GM23338 (cell line): Measurements from ENCODE around the gene LRTM1. TPM values are rescaled to one million over a fixed set of nuclear protein-coding genes. Genes with fewer than 3 reads are reported as not detected.

Source experiments
- ATAC-seq: fragments of 200-7000 bp; cut with Tn5 transposase; 3 replicates; pipeline ENCODE4 v1.9.1; 2020
- DNase-seq: peaks from one replicate; pipeline ENCODE4 v3.0.0-alpha.2; 2015; ENCODE audit warnings: low spot score
- H2AFZ ChIP-seq: fragments of 200-600 bp; sonication (generic); 2 replicates; pipeline ENCODE4 v1.8.0; 2016; ENCODE audit warnings: antibody characterized with exemption, mild to moderate bottlenecking, moderate library complexity
- H3F3A ChIP-seq: fragments of 200-600 bp; sonication (generic); replicated peaks from 2 replicates; pipeline ENCODE4 v1.8.0; 2017; ENCODE audit warnings: antibody characterized with exemption, mixed run types, low read depth
- H3K27ac ChIP-seq: fragments of 200-600 bp; sonication (generic); 2 replicates; pipeline ENCODE4 v1.6.1; 2016; ENCODE audit warnings: low read depth
- H3K27me3 ChIP-seq: fragments of 200-600 bp; sonication (generic); 2 replicates; pipeline ENCODE4 v1.8.0; 2016; ENCODE audit warnings: mild to moderate bottlenecking, mixed run types, moderate library complexity; ENCODE audit not compliant: insufficient read depth
- H3K36me3 ChIP-seq: fragments of 200-600 bp; sonication (generic); 2 replicates; pipeline ENCODE4 v1.8.0; 2016; ENCODE audit warnings: mild to moderate bottlenecking; ENCODE audit not compliant: insufficient read depth
- H3K4me1 ChIP-seq: fragments of 200-600 bp; sonication (generic); 2 replicates; pipeline ENCODE4 v1.8.0; 2016; ENCODE audit warnings: mild to moderate bottlenecking, moderate library complexity; ENCODE audit not compliant: insufficient read depth
- H3K4me2 ChIP-seq: fragments of 200-600 bp; sonication (generic); 2 replicates; pipeline ENCODE4 v1.7.1; 2017; ENCODE audit warnings: mixed run types
- H3K4me3 ChIP-seq: fragments of 200-600 bp; sonication (generic); 2 replicates; pipeline ENCODE4 v1.6.1; 2016; ENCODE audit warnings: mixed run types
- H3K79me2 ChIP-seq: fragments of 200-600 bp; sonication (generic); replicated peaks from 2 replicates; pipeline ENCODE4 v1.8.0; 2017; ENCODE audit warnings: mild to moderate bottlenecking; ENCODE audit not compliant: insufficient read depth
- H3K9me2 ChIP-seq: fragments of 200-600 bp; sonication (generic); 2 replicates; pipeline ENCODE4 v1.8.0; 2017; ENCODE audit not compliant: insufficient read depth
- H4K20me1 ChIP-seq: fragments of 200-600 bp; sonication (generic); replicated peaks from 2 replicates; pipeline ENCODE4 v1.8.0; 2017; ENCODE audit warnings: mild to moderate bottlenecking; ENCODE audit not compliant: insufficient read depth
- H3K27ac Mint-ChIP-seq: 2 replicates; pipeline ENCODE4 v1.8.0; 2020; ENCODE audit warnings: inconsistent platforms, mild to moderate bottlenecking, moderate library complexity, mixed read lengths
- H3K27me3 Mint-ChIP-seq: 3 replicates; pipeline ENCODE4 v1.8.0; 2022; ENCODE audit warnings: low read depth, mild to moderate bottlenecking, moderate library complexity, mixed read lengths, inconsistent platforms; ENCODE audit not compliant: insufficient read depth, poor library complexity
- H3K36me3 Mint-ChIP-seq: 3 replicates; pipeline ENCODE4 v1.8.0; 2021; ENCODE audit warnings: low read depth, mild to moderate bottlenecking, inconsistent platforms, moderate library complexity, mixed read lengths
- H3K4me1 Mint-ChIP-seq: 3 replicates; pipeline ENCODE4 v1.8.0; 2020; ENCODE audit warnings: mild to moderate bottlenecking, inconsistent platforms, mixed read lengths
- H3K4me3 Mint-ChIP-seq: 3 replicates; pipeline ENCODE4 v1.8.0; 2021; ENCODE audit warnings: moderate library complexity, mild to moderate bottlenecking, inconsistent platforms, mixed read lengths
- H3K9me3 Mint-ChIP-seq: 3 replicates; pipeline ENCODE4 v1.8.0; 2020; ENCODE audit warnings: moderate library complexity, mild to moderate bottlenecking, inconsistent platforms, mixed read lengths
- CREB1 ChIP-seq: fragments of 250-450 bp; sonication (Bioruptor Pico); IDR thresholded peaks from 2 replicates; pipeline ENCODE4 v1.5.0; 2020; ENCODE audit warnings: low read depth, mild to moderate bottlenecking, moderate library complexity
- CTCF ChIP-seq, 2 experiments: fragments of 200-600 bp in 1 of 2; sonication (generic) in 1 of 2; conservative IDR thresholded peaks; 2 replicates each; pipeline versions ENCODE4 v1.5.1 to v1.6.1; 2016 to 2017; ENCODE audit warnings: antibody characterized with exemption in 2 of 2, low read depth in 2 of 2, mild to moderate bottlenecking in 2 of 2, moderate library complexity in 1 of 2
- EZH2phosphoT487 ChIP-seq: fragments of 200-600 bp; sonication (generic); IDR thresholded peaks from one replicate; pipeline ENCODE4 v1.8.1; 2018; ENCODE audit warnings: antibody characterized with exemption; ENCODE audit not compliant: unreplicated experiment
- JUNB ChIP-seq: IDR thresholded peaks from one replicate; pipeline ENCODE4 v1.6.1; 2016; ENCODE audit warnings: antibody characterized with exemption; ENCODE audit not compliant: unreplicated experiment
- NANOG ChIP-seq: IDR thresholded peaks from 2 replicates; pipeline ENCODE4 v1.6.1; 2016; ENCODE audit warnings: antibody characterized with exemption, borderline replicate concordance
- POLR2AphosphoS5 ChIP-seq: IDR thresholded peaks from 2 replicates; pipeline ENCODE4 v1.6.1; 2016; ENCODE audit warnings: antibody characterized with exemption, low read depth
- REST ChIP-seq: IDR thresholded peaks from one replicate; pipeline ENCODE4 v1.6.1; 2018; ENCODE audit warnings: antibody characterized with exemption; ENCODE audit not compliant: unreplicated experiment
- STAT1 ChIP-seq: IDR thresholded peaks from one replicate; pipeline ENCODE4 v1.6.1; 2016; ENCODE audit warnings: antibody characterized with exemption; ENCODE audit not compliant: unreplicated experiment
- ZNF331 ChIP-seq: fragments of 250-450 bp; sonication (Bioruptor Pico); IDR thresholded peaks from 2 replicates; pipeline ENCODE4 v1.5.0; 2020; ENCODE audit warnings: low read depth, mild to moderate bottlenecking, moderate library complexity
- polyA plus RNA-seq: library from polyadenylated mRNA; unstranded; fragments of >200 nt; fragmentation: Nextera tagmentation; extraction: Ambion mirVana; gene quantifications from 2 replicates; pipeline ENCODE4 v1.2.1, GENCODE V29; 2016
- total RNA-seq: library from RNA; depleted of rRNA; stranded (reverse); fragments of >200 nt; shearing (Covaris generic); gene quantifications from 2 replicates; pipeline ENCODE4 v1.2.3, GENCODE V29; 2014
- TF ChIP-seq, protein P1 (sequence below): fragments of 250-450 bp; sonication (Bioruptor Pico); IDR thresholded peaks from 2 replicates; pipeline ENCODE4 v1.5.0; 2020; ENCODE audit warnings: mild to moderate bottlenecking, moderate library complexity
- TF ChIP-seq, protein P2 (sequence below): IDR thresholded peaks from 2 replicates; pipeline ENCODE4 v1.6.1; 2016; ENCODE audit warnings: antibody characterized with exemption

LRTM1 gene
- total and polyA plus RNA-seq, 2 experiments from 2014 or later, result 0.47 TPM; not detected in 1

DNA sequence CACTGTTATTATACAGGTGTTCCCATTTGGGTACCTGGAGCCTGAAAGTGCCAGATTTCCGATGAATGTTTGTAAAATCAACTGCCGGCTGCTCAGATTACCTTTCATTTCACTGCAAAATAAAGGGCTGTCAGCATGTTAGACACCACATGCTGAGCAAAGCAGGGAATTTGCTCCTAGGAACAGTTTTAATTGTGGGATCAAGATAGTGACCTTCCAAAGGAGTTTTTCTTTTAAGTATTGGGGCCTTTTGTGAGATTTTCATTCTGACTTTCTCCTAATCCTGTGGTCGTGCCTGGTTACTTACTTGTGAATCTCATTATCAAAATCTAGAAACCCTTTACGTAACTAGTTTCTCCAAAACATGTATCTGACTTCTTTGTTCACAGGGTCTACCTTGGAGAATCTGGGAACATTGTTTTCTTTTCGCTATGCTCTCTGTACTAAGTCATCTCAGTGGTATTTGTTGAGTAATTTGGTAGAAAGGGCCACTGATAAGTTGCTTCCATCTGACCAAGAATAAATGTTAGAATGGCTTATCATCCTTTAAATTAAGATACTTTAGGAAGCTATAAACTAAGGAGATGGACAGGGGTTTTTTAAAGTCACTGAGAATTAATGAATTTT is 40.8 kb upstream of the LRTM1 start (continued):
- TF ChIP-seq REST (no peak), JUNB (no peak), STAT1 (no peak)

GRCh38 chr3:54967731-54968161 is 39.9 kb upstream of the LRTM1 start:
- peak overlapping the region; percentile 15; the same call in 1 of the 2 replicates for H3K27ac Mint-ChIP-seq
- Histone ChIP-seq H2AFZ (no peak overlapping the region), H4K20me1 (0 out of 2 replicates have a peak, but pooled peaks cover 2% of the 10 kb centered on the region), H3K36me3 (no peaks in the 10 kb centered on the region), H3K4me2 (no peak overlapping the region), H3K79me2 (no peaks in the 10 kb centered on the region), H3F3A (no peaks in the 10 kb centered on the region), H3K27me3 (no peaks in the 10 kb centered on the region), H3K4me3 (no peak overlapping the region), H3K4me1 (peaks cover 5% of the 10 kb centered on the region; the same call in 1 of the 2 replicates), H3K27ac (no peak overlapping the region), H3K9me2 (no peaks in the 10 kb centered on the region)
- H3K36me3 Mint-ChIP-seq, result no peaks in the 10 kb centered on the region
- DNase-seq (no peak), ATAC-seq (no peak)
- no peaks in the 10 kb centered on the region for H3K9me3 Mint-ChIP-seq
- H3K27me3 Mint-ChIP-seq, result no peaks in the 10 kb centered on the region
- no peak overlapping the region for H3K4me3 Mint-ChIP-seq
- peaks cover 13% of the 10 kb centered on the region for H3K4me1 Mint-ChIP-seq
- TF ChIP-seq NANOG (no peak), ZNF331 (no peak), EZH2phosphoT487 (no peak), CREB1 (CRISPR knock-in tag) (no peak), STAT1 (no peak), JUNB (no peak), POLR2AphosphoS5 (no peak), CTCF (conservative IDR thresholded peaks at IDR 0.05; ENCODE audit: low read depth in 2 of 2) (no peak)
- TF ChIP-seq, protein P1, sequence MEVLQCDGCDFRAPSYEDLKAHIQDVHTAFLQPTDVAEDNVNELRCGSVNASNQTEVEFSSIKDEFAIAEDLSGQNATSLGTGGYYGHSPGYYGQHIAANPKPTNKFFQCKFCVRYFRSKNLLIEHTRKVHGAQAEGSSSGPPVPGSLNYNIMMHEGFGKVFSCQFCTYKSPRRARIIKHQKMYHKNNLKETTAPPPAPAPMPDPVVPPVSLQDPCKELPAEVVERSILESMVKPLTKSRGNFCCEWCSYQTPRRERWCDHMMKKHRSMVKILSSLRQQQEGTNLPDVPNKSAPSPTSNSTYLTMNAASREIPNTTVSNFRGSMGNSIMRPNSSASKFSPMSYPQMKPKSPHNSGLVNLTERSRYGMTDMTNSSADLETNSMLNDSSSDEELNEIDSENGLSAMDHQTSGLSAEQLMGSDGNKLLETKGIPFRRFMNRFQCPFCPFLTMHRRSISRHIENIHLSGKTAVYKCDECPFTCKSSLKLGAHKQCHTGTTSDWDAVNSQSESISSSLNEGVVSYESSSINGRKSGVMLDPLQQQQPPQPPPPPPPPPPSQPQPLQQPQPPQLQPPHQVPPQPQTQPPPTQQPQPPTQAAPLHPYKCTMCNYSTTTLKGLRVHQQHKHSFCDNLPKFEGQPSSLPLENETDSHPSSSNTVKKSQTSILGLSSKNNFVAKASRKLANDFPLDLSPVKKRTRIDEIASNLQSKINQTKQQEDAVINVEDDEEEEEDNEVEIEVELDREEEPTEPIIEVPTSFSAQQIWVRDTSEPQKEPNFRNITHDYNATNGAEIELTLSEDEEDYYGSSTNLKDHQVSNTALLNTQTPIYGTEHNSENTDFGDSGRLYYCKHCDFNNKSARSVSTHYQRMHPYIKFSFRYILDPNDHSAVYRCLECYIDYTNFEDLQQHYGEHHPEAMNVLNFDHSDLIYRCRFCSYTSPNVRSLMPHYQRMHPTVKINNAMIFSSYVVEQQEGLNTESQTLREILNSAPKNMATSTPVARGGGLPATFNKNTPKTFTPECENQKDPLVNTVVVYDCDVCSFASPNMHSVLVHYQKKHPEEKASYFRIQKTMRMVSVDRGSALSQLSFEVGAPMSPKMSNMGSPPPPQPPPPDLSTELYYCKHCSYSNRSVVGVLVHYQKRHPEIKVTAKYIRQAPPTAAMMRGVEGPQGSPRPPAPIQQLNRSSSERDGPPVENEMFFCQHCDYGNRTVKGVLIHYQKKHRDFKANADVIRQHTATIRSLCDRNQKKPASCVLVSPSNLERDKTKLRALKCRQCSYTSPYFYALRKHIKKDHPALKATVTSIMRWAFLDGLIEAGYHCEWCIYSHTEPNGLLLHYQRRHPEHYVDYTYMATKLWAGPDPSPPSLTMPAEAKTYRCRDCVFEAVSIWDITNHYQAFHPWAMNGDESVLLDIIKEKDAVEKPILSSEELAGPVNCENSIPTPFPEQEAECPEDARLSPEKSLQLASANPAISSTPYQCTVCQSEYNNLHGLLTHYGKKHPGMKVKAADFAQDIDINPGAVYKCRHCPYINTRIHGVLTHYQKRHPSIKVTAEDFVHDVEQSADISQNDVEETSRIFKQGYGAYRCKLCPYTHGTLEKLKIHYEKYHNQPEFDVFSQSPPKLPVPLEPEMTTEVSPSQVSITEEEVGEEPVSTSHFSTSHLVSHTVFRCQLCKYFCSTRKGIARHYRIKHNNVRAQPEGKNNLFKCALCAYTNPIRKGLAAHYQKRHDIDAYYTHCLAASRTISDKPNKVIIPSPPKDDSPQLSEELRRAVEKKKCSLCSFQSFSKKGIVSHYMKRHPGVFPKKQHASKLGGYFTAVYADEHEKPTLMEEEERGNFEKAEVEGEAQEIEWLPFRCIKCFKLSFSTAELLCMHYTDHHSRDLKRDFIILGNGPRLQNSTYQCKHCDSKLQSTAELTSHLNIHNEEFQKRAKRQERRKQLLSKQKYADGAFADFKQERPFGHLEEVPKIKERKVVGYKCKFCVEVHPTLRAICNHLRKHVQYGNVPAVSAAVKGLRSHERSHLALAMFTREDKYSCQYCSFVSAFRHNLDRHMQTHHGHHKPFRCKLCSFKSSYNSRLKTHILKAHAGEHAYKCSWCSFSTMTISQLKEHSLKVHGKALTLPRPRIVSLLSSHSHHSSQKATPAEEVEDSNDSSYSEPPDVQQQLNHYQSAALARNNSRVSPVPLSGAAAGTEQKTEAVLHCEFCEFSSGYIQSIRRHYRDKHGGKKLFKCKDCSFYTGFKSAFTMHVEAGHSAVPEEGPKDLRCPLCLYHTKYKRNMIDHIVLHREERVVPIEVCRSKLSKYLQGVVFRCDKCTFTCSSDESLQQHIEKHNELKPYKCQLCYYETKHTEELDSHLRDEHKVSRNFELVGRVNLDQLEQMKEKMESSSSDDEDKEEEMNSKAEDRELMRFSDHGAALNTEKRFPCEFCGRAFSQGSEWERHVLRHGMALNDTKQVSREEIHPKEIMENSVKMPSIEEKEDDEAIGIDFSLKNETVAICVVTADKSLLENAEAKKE (CRISPR knock-in tag), result no peak
- TF ChIP-seq, protein P2, sequence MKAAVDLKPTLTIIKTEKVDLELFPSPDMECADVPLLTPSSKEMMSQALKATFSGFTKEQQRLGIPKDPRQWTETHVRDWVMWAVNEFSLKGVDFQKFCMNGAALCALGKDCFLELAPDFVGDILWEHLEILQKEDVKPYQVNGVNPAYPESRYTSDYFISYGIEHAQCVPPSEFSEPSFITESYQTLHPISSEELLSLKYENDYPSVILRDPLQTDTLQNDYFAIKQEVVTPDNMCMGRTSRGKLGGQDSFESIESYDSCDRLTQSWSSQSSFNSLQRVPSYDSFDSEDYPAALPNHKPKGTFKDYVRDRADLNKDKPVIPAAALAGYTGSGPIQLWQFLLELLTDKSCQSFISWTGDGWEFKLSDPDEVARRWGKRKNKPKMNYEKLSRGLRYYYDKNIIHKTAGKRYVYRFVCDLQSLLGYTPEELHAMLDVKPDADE, result no peak
